Measurements from ENCODE around the gene NSUN2. TPM values are rescaled to one million over a fixed set of nuclear protein-coding genes. Genes with fewer than 3 reads are reported as not detected.

Gene NSUN2
- total and polyA plus RNA-seq, 2 of the 4 experiments (the other 2 are of a cell fraction), result 51.1 to 61.1 TPM

- 72% methylated on average over 7 of the region's 9 CpGs; no CpG with 5 or more reads in 1 of the 2 experiments for WGBS, 2 experiments (ENCODE audit: extremely low coverage in 2 of 2, insufficient read length in 1 of 2)
- Histone ChIP-seq H3K14ac (replicated peaks; ENCODE audit: low read depth, low read length) (no peak overlapping the region), H2BK5ac (ENCODE audit: low read depth, low read length, poor library complexity, severe bottlenecking) (no peak overlapping the region), H3K27ac (ENCODE audit: insufficient read depth, low read length) (no peak overlapping the region), H3K23ac (ENCODE audit: low read depth, low read length) (no peak overlapping the region), H3K36me3 (ENCODE audit: control insufficient read depth, insufficient read depth, low read length) (no peaks in the 10 kb centered on the region), H2BK120ac (ENCODE audit: low read depth, low read length) (no peak overlapping the region), H3K4me1 (ENCODE audit: control insufficient read depth, insufficient read depth, low read length) (peaks cover 5% of the 10 kb centered on the region; the same call in 1 of the 2 replicates), H3K56ac (ENCODE audit: extremely low read depth, insufficient read depth, low read length) (no peak overlapping the region), H3K4me2 (ENCODE audit: low read depth, low read length) (no peak overlapping the region), H4K5ac (ENCODE audit: low read depth, low read length) (no peak overlapping the region), H4K8ac (ENCODE audit: low read depth in 2 of 2, low read length in 2 of 2) (no peak overlapping the region), H3K4ac (ENCODE audit: low read depth, low read length) (no peak overlapping the region), H3K9me3 (ENCODE audit: control insufficient read depth, insufficient read depth, low read length) (no peaks in the 10 kb centered on the region), H3K27me3 (ENCODE audit: control insufficient read depth, insufficient read depth, low read length) (peaks cover 33% of the 10 kb centered on the region), H2AK9ac (replicated peaks; ENCODE audit: low read depth, low read length, poor library complexity) (no peak overlapping the region), H2AK5ac (ENCODE audit: low read depth, low read length) (no peak overlapping the region), H3K79me1 (ENCODE audit: low read depth in 1 of 2, low read length in 2 of 2) (no peaks in the 10 kb centered on the region), H3K9me1 (ENCODE audit: insufficient read depth, low read length) (no peaks in the 10 kb centered on the region), H4K91ac (ENCODE audit: insufficient read depth, low read depth, low read length) (no peak overlapping the region), H2AFZ (replicated peaks; ENCODE audit: low read length, poor library complexity) (no peak overlapping the region), H2BK15ac (ENCODE audit: low read depth, low read length) (no peak overlapping the region), H3K9ac (ENCODE audit: low read depth, low read length) (no peak overlapping the region), H2BK20ac (ENCODE audit: low read depth, low read length) (no peak overlapping the region), H4K20me1 (ENCODE audit: insufficient read depth, low read length) (no peaks in the 10 kb centered on the region), H3K18ac (ENCODE audit: low read depth, low read length) (no peak overlapping the region), H3K4me3 (ENCODE audit: insufficient read depth, low read depth, low read length) (no peak overlapping the region)
- ATAC-seq (ENCODE audit: low read depth) (no peak), DNase-seq (no peak)
- no TSS peak for BruUV-seq (replicated peaks)
- dilution Hi-C loops (cut with HindIII; ENCODE audit: low sequenced_read_pairs, unreplicated experiment), result no loop called here
- POLR2A ChIA-PET (ENCODE audit: unreplicated experiment), result no interaction called here
- in situ Hi-C loops (cut with MboI; ENCODE audit: low sequenced_read_pairs), result no loop called here
- intact Hi-C loops (cut with micrococcal nuclease), result no loop called here
- TF ChIP-seq MAFK (IDR thresholded peaks at IDR 0.05; ENCODE audit: low read depth, low read length) (no peak), RAD21 (IDR thresholded peaks at IDR 0.05; ENCODE audit: low read length) (no peak), BHLHE40 (IDR thresholded peaks at IDR 0.05; ENCODE audit: low read depth, low read length) (no peak), RCOR1 (IDR thresholded peaks at IDR 0.05; ENCODE audit: insufficient replicate concordance, low read length) (no peak), CEBPB (IDR thresholded peaks at IDR 0.05; ENCODE audit: low read depth, low read length) (no peak), USF2 (IDR thresholded peaks at IDR 0.05; ENCODE audit: low read depth, low read length) (no peak), SMC3 (IDR thresholded peaks at IDR 0.05; ENCODE audit: low read depth, low read length) (no peak), ELK1 (IDR thresholded peaks at IDR 0.05; ENCODE audit: borderline replicate concordance, low read depth, low read length) (no peak), CTCF (conservative IDR thresholded peaks at IDR 0.05; ENCODE audit: low read depth, low read length) (no peak), RFX5 (IDR thresholded peaks at IDR 0.05; ENCODE audit: low read depth, low read length) (no peak), FOS (IDR thresholded peaks at IDR 0.05; ENCODE audit: low read depth, low read length) (no peak), CHD1 (IDR thresholded peaks at IDR 0.05; ENCODE audit: low read depth, low read length) (no peak), MAZ (IDR thresholded peaks at IDR 0.05; ENCODE audit: borderline replicate concordance, low read depth, low read length) (no peak), MXI1 (IDR thresholded peaks at IDR 0.05; ENCODE audit: borderline replicate concordance, low read depth, low read length) (no peak), NFE2L2 (IDR thresholded peaks at IDR 0.05; ENCODE audit: low read depth, low read length) (no peak), POLR2A (IDR thresholded peaks at IDR 0.05; ENCODE audit: low read depth, low read length) (no peak)
- CTCF ChIA-PET, result interaction anchor here (0.6 kb wide), 1 partner anchor 58 kb away, joined by 4 read pairs; no protein-coding TSS in a partner anchor
Measured at GRCh38 chr5:6587171-6587570, 45.7 kb downstream of the NSUN2 start.
